Activated naive CD8-positive, alpha-beta T cell treated with anti-CD3 and anti-CD28 coated beads for 36 hours (primary cell): Measurements from ENCODE around the gene PROX1. TPM values are rescaled to one million over a fixed set of nuclear protein-coding genes. Genes with fewer than 3 reads are reported as not detected.
"Not testable (repeated sequence)": the region's sequence is repeated elsewhere in the genome, so short reads cannot be mapped to it uniquely, and the experiment has no call there.

Experiments
- DNase-seq: peaks from one replicate; pipeline ENCODE4 v3.0.0; 2021
- H3K27ac Mint-ChIP-seq: one replicate; pipeline ENCODE4 v1.8.0; 2022; ENCODE audit warnings: mild to moderate bottlenecking, moderate library complexity, mixed read lengths
- H3K27me3 Mint-ChIP-seq: one replicate; pipeline ENCODE4 v1.8.0; 2022; ENCODE audit warnings: mild to moderate bottlenecking, mixed read lengths
- H3K36me3 Mint-ChIP-seq: one replicate; pipeline ENCODE4 v1.8.0; 2021; ENCODE audit warnings: mild to moderate bottlenecking, mixed read lengths
- H3K4me1 Mint-ChIP-seq: one replicate; pipeline ENCODE4 v1.8.0; 2021; ENCODE audit warnings: mixed read lengths
- H3K4me3 Mint-ChIP-seq: one replicate; pipeline ENCODE4 v1.8.0; 2022; ENCODE audit warnings: mild to moderate bottlenecking, moderate library complexity, mixed read lengths
- H3K9me3 Mint-ChIP-seq: one replicate; pipeline ENCODE4 v1.8.0; 2022; ENCODE audit warnings: mixed read lengths
- total RNA-seq, 2 experiments: library from RNA; stranded (reverse); gene quantifications; one replicate each; pipeline ENCODE4 v1.2.3, GENCODE V29; 2021

PROX1 gene
- total RNA-seq, 2 experiments from 2014 or later: not detected

DNA sequence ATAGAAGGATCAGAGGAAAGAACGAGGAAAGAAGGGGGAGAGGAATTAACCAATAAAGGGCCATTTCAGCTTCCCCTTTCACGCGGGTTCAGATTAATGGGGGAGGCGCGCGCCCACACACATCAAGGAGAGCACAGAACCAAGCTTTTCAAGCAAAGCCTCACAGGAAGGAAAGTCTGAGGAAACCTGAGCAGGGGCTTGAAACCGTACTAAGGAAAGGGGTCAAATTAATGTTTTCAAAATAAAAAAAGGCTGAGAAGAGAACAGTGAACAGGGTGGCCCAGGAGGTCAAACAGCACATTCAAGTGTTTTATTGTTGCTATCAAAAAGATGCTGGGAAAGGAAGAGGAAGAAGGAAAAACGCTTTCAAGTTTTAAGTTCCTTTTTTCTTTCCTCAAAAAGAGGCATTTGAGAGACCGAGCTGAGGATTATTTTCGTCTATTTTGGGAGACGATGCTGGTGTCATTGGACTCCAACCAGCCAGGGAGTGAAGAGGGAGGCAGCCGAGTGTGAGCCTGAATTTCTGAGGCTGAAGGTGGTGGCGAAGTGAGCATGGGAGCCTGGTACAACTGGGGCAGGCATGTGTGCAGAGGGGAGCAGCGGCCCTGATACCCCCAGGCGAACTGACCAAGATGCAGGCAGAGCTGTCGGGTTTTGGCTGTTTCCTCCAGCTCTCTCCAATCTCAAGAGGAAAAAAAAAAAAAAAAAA, 88.4 kb downstream of the PROX1 start:
- no peak for DNase-seq
- H3K4me3 Mint-ChIP-seq: no peak overlapping the region
- peaks cover 25% of the 10 kb centered on the region for H3K27me3 Mint-ChIP-seq
- no peak overlapping the region for H3K27ac Mint-ChIP-seq
- no peaks in the 10 kb centered on the region for H3K4me1 Mint-ChIP-seq
- H3K9me3 Mint-ChIP-seq: no peaks in the 10 kb centered on the region
- no peaks in the 10 kb centered on the region for H3K36me3 Mint-ChIP-seq

GRCh38 chr1:214076708-214077065, 88.9 kb downstream of the PROX1 start:
- Mint-ChIP-seq H3K27me3 (peaks cover 25% of the 10 kb centered on the region), H3K27ac (no peak overlapping the region), H3K4me3 (no peak overlapping the region), H3K36me3 (no peaks in the 10 kb centered on the region), H3K4me1 (no peaks in the 10 kb centered on the region), H3K9me3 (no peaks in the 10 kb centered on the region)
- no peak for DNase-seq

GRCh38 chr1:214078950-214079349, 91.2 kb downstream of the PROX1 start:
- H3K4me3 Mint-ChIP-seq: no peak overlapping the region

GRCh38 chr1:214085325-214085724, 97.6 kb downstream of the PROX1 start:
- Mint-ChIP-seq H3K4me3 (no peak overlapping the region), H3K9me3 (peaks cover 7% of the 10 kb centered on the region), H3K27ac (no peak overlapping the region), H3K27me3 (no peaks in the 10 kb centered on the region), H3K4me1 (no peaks in the 10 kb centered on the region), H3K36me3 (no peaks in the 10 kb centered on the region)
- DNase-seq: no peak

More at GRCh38 chr1:214078950-214079349, 91.2 kb downstream of the PROX1 start:
- Mint-ChIP-seq H3K4me1 (no peaks in the 10 kb centered on the region), H3K27ac (no peak overlapping the region), H3K27me3 (peaks cover 14% of the 10 kb centered on the region), H3K9me3 (no peaks in the 10 kb centered on the region), H3K36me3 (no peaks in the 10 kb centered on the region)
- no peak for DNase-seq

GRCh38 chr1:214086945-214087344, 99.2 kb downstream of the PROX1 start:
- Mint-ChIP-seq H3K27ac (no peak overlapping the region), H3K27me3 (no peaks in the 10 kb centered on the region), H3K4me3 (no peak overlapping the region), H3K36me3 (no peaks in the 10 kb centered on the region), H3K9me3 (peaks cover 7% of the 10 kb centered on the region), H3K4me1 (no peaks in the 10 kb centered on the region)
- DNase-seq: no peak

- H3K27me3 Mint-ChIP-seq, H3K36me3 Mint-ChIP-seq: not testable (repeated sequence)
Observed at GRCh38 chr1:214089003-214089402, 101.2 kb downstream of the PROX1 start.

More at GRCh38 chr1:214089003-214089402, 101.2 kb downstream of the PROX1 start:
- H3K4me1 Mint-ChIP-seq, H3K27ac Mint-ChIP-seq, H3K9me3 Mint-ChIP-seq, H3K4me3 Mint-ChIP-seq, DNase-seq: not testable (repeated sequence)
